ENCODE results near the gene GOPC.

DNA sequence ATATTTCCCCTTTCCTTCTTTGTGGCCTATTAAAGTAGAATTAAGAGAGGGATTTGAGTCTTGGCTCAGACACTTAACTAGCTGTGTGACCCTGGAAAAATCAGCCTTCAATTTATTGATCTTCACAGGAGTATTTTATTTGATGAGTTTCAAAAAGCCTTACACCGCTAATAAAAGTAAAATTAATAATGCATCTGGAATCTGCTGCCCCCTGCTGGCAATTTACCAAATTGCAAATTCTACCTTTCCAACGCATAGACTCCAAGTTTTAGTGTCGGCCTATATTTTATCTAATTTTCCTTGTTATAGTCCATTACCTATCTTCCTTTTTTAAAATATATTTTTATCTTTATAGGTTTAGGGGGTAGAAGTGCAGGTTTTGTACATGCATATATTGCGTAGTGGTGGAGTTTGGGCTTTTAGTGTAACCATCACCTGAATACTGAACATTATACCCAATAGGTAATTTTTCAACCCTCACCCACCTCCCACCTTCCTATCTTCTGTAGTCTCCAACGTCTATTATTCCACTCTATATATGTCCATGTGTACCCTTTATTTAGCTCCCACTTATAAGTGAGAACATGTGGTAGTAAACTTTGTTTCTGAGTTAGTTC, 46.3 kb downstream of the GOPC start:
- TF ChIP-seq MAFG (CRISPR knock-in tag; IDR thresholded peaks at IDR 0.05) (no peak), KAT2B (IDR thresholded peaks at IDR 0.05; ENCODE audit: borderline replicate concordance, low read depth, low read length) (no peak), PHF8 (CRISPR knock-in tag; IDR thresholded peaks at IDR 0.05) (no peak), PHB2 (IDR thresholded peaks at IDR 0.05; ENCODE audit: partially characterized antibody) (no peak)
